GM12891 (cell line): ENCODE data around the gene TBXAS1.

Source experiments
- DNase-seq: peaks from one replicate; pipeline ENCODE4 v3.0.0; 2011; ENCODE audit warnings: low spot score; ENCODE audit not compliant: insufficient read length
- FAIRE-seq: peaks from 2 replicates; lab custom pipeline; 2011; peaks lifted over from hg19 to GRCh38; lab: Jason Lieb, UNC
- PAX5 ChIP-seq: IDR thresholded peaks from 2 replicates; pipeline ENCODE4 v1.6.1; 2011; ENCODE audit warnings: low read length, moderate library complexity, mild to moderate bottlenecking; ENCODE audit not compliant: insufficient read depth, severe bottlenecking
- POLR2A ChIP-seq: IDR thresholded peaks from 2 replicates; pipeline ENCODE4 v1.6.1; 2011; ENCODE audit warnings: low read depth, low read length, control low read depth
- POLR2AphosphoS5 ChIP-seq: IDR thresholded peaks from 2 replicates; pipeline ENCODE4 v1.6.1; 2011; ENCODE audit warnings: low read depth, low read length, control low read depth
- POU2F2 ChIP-seq: IDR thresholded peaks from 2 replicates; pipeline ENCODE4 v1.6.1; 2011; ENCODE audit warnings: low read depth, mild to moderate bottlenecking, control low read depth, low read length, moderate library complexity
- SPI1 ChIP-seq: IDR thresholded peaks from 2 replicates; pipeline ENCODE4 v1.6.1; 2011; ENCODE audit warnings: low read depth, low read length, control low read depth
- TAF1 ChIP-seq: IDR thresholded peaks from 2 replicates; pipeline ENCODE4 v1.6.1; 2011; ENCODE audit warnings: low read depth, low read length, control low read depth

TBXAS1 gene

GRCh38 chr7:140047197-140047596 is 218.1 kb downstream of the TBXAS1 start:
- DNase-seq (no peak), FAIRE-seq (no peak)
- no peak for TF ChIP-seq PAX5
- TF ChIP-seq POLR2AphosphoS5 = no peak
- TF ChIP-seq POU2F2 = no peak
- TF ChIP-seq POLR2A = no peak

- no peak for DNase-seq
- FAIRE-seq = no peak
- no peak for TF ChIP-seq SPI1
- no peak for TF ChIP-seq POLR2A
- no peak for TF ChIP-seq POU2F2
- no peak for TF ChIP-seq POLR2AphosphoS5
- TF ChIP-seq TAF1 = no peak
- TF ChIP-seq PAX5 = no peak
Observed at GRCh38 chr7:140048138-140048537, 219.1 kb downstream of the TBXAS1 start.

GRCh38 chr7:140048989-140049338 is 219.9 kb downstream of the TBXAS1 start:
- no peak for FAIRE-seq
- no peak for DNase-seq
- TF ChIP-seq TAF1 (no peak), PAX5 (no peak), POU2F2 (no peak), POLR2AphosphoS5 (no peak), SPI1 (no peak), POLR2A (no peak)

GRCh38 chr7:140049339-140050024 is 220.4 kb downstream of the TBXAS1 start:
- no peak for TF ChIP-seq POLR2AphosphoS5
- no peak for TF ChIP-seq POLR2A
- TF ChIP-seq PAX5 = no peak
- TF ChIP-seq SPI1 = no peak
- TF ChIP-seq POU2F2 = no peak
- TF ChIP-seq TAF1 = no peak
- DNase-seq (no peak), FAIRE-seq (no peak)

DNA sequence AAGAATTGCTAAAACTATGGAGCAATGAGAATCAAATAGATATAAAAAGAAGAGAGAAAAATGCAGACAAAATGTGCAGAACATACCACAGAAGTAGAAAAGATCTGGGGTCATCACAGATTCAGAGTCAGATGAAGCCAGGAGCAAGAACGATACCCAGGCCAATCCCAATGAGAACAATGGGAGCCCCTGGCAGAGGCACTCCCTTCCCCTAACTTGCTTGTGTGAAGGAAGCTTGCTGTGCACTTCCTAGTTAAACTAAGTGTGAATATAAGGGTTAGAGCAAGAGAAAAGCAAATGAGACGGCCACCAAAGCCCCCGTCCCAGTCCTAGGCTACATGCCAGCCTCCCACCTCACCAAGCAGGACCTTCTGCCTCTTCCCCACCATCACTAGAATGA is 221.0 kb downstream of the TBXAS1 start:
- DNase-seq = no peak
- no peak for FAIRE-seq
- no peak for TF ChIP-seq SPI1

DNA sequence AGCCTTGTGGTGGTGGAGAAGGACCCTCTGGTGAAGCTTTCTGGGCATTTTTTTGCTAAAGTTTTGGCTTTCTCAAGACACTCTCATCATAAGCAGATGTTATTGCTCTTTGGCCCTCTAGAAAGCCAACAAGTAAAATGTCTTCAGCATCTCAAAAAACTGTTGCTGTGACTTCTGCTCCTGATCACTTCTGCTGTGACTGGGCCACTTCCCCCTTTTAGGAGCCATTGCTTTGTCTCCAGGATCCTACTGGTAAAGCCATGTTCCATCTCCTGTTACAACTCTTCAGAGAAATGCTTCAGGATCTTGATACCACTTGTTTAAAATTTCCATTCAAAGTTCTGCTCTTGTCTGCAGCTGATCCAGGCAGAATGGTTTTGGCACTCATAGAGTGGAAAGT is 222.8 kb downstream of the TBXAS1 start:
- FAIRE-seq (no peak), DNase-seq (no peak)
- TF ChIP-seq PAX5 = no peak
- TF ChIP-seq TAF1 = no peak
- no peak for TF ChIP-seq POLR2AphosphoS5
- no peak for TF ChIP-seq POLR2A
- peak; percentile 52 for TF ChIP-seq SPI1

GRCh38 chr7:140053812-140054539 is 224.9 kb downstream of the TBXAS1 start:
- TF ChIP-seq POLR2A (no peak), PAX5 (no peak), TAF1 (no peak), POU2F2 (no peak), SPI1 (no peak), POLR2AphosphoS5 (no peak)
- peak; percentile 32 for DNase-seq
- FAIRE-seq = no peak

- DNase-seq (no peak), FAIRE-seq (no peak)
- TF ChIP-seq SPI1 (no peak), POLR2AphosphoS5 (no peak), POU2F2 (no peak)
Observed at GRCh38 chr7:140054751-140055150, 225.7 kb downstream of the TBXAS1 start.

DNA sequence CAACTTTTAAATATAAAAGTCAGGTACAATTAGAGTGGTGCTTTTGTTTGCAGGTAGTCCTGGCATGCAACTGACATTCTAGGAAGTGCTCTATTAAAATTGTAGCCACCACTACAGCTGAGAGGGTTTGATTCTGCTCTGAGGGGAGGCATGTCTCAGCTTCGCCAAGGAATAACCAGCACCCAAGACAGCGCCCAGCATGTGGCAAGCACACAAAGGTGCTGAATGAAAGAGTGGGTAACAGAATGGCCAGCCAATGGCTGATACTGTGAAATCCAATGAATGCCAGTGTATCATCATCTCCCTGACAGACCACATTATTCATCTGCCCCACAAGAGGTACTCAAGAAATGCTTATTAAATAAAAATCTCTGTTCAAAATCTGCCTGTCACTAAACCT is 226.8 kb downstream of the TBXAS1 start:
- TF ChIP-seq POLR2AphosphoS5 (no peak), POLR2A (no peak), TAF1 (no peak), PAX5 (no peak), POU2F2 (no peak), SPI1 (no peak)
- FAIRE-seq (no peak), DNase-seq (no peak)

GRCh38 chr7:140056431-140057142 is 227.5 kb downstream of the TBXAS1 start:
- TF ChIP-seq SPI1 (no peak), POLR2A (no peak), POU2F2 (no peak), POLR2AphosphoS5 (no peak), PAX5 (no peak), TAF1 (no peak)
- FAIRE-seq (no peak), DNase-seq (no peak)
